Measurements from ENCODE around the gene SMG7.

The SMG7 gene

DNA sequence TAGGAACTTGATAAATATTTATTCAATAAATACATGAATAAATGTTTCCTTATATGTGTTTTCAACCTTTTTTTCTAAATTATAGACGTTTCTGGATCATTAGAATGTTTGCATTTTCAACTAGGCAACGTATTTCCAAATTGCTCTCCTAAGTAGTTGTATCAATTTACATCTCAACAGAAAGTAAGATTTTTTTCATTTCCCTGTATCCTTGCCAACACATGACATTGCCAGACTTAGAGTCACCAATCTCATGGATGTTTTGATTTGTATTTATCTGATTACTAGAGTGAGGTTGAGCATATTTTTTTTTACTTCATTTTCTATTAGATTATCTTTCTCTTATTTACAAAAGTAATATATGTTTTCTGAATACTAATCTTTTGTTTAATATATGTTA is 22.2 kb upstream of the SMG7 start:
- no peak for TF ChIP-seq CTCF (IDR thresholded peaks at IDR 0.05; ENCODE audit: low read depth, low read length, missing control alignments)
- DNase-seq (ENCODE audit: low read depth) = no peak

DNA sequence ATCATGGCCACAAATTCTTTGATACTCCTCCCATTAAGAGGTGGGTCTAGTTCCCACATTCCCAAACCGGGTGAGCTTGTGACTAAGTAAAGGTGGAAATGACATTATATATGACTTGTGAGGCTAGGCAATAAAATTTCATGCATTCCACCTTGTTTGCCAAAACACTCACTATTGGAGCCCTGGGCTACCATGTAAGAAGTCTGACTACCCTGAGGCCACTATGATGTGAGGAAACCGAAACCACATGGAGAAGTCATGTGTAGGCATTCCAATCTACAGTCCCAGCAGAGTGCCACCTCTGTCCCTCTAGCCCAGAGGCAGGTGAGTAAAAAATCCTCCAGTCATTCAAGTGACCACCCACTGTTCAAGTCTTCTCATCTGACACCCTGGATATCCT is 17.9 kb upstream of the SMG7 start:
- no peak overlapping the region for H3K4me3 ChIP-seq (ENCODE audit: low read depth, low read length)
- DNase-seq (ENCODE audit: low read depth) = no peak
- no peak for TF ChIP-seq CTCF (IDR thresholded peaks at IDR 0.05; ENCODE audit: low read depth, low read length, missing control alignments)

More for the DNA sequence above, 22.2 kb upstream of the SMG7 start:
- no peak overlapping the region for H3K4me3 ChIP-seq (ENCODE audit: low read depth, low read length)

GRCh38 chr1:183456826-183457225 is 15.5 kb upstream of the SMG7 start:
- no peak overlapping the region for H3K4me3 ChIP-seq (ENCODE audit: low read depth, low read length)
- DNase-seq (ENCODE audit: low read depth) = no peak

DNA sequence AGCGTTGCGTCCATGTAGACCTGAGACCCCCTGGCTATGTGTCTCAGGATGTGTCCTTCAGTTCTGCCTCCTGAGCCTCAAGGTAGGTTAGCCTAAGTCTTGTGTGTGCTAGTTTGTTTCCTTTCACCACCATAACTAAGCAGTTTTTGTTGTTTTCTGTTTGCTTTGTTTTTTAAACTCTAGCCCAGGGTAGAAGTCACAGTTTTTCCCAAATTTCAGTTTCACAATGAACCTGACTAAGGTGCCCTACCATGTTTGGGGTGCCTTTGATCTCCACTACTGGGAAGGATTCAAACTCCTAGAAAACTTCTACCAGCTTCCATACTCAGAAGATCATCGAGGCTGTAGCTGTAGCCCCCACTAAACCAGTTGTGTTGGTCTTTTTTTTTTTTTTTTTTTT is 14.8 kb upstream of the SMG7 start:
- DNase-seq (ENCODE audit: low read depth) = no peak
- no peak for TF ChIP-seq CTCF (IDR thresholded peaks at IDR 0.05; ENCODE audit: low read depth, low read length, missing control alignments)
- no peak overlapping the region for H3K4me3 ChIP-seq (ENCODE audit: low read depth, low read length)

More at GRCh38 chr1:183456826-183457225, 15.5 kb upstream of the SMG7 start:
- no peak for TF ChIP-seq CTCF (IDR thresholded peaks at IDR 0.05; ENCODE audit: low read depth, low read length, missing control alignments)

- no peak overlapping the region for H3K4me3 ChIP-seq (ENCODE audit: low read depth, low read length)
- TF ChIP-seq CTCF (IDR thresholded peaks at IDR 0.05; ENCODE audit: low read depth, low read length, missing control alignments) = no peak
- DNase-seq (ENCODE audit: low read depth) = no peak
Observed at GRCh38 chr1:183460596-183460995, 11.7 kb upstream of the SMG7 start.

GRCh38 chr1:183461350-183461749 is 10.9 kb upstream of the SMG7 start:
- TF ChIP-seq CTCF (IDR thresholded peaks at IDR 0.05; ENCODE audit: low read depth, low read length, missing control alignments) = no peak
- no peak overlapping the region for H3K4me3 ChIP-seq (ENCODE audit: low read depth, low read length)
- DNase-seq (ENCODE audit: low read depth) = no peak

- DNase-seq (ENCODE audit: low read depth) = no peak
- no peak overlapping the region for H3K4me3 ChIP-seq (ENCODE audit: low read depth, low read length)
- TF ChIP-seq CTCF (IDR thresholded peaks at IDR 0.05; ENCODE audit: low read depth, low read length, missing control alignments) = no peak
Observed at GRCh38 chr1:183463566-183463965, 8.7 kb upstream of the SMG7 start.

All from GM12864 (cell line).